ENCODE results near the gene FMNL3. TPM values are rescaled to one million over a fixed set of nuclear protein-coding genes. Genes with fewer than 3 reads are reported as not detected.
A peak's percentile ranks its signal among the peaks of the same experiment; 100 is the strongest.

Gene FMNL3
- total RNA-seq, 1 donor from 2014 or later = 39.1 TPM

GRCh38 chr12:49683599-49684309 is 23.5 kb downstream of the FMNL3 start:
- H3K4me1 Mint-ChIP-seq = peaks cover 25% of the 10 kb centered on the region
- H3K27me3 Mint-ChIP-seq = no peaks in the 10 kb centered on the region
- H3K4me3 Mint-ChIP-seq = no peak overlapping the region
- H3K9me3 Mint-ChIP-seq = no peaks in the 10 kb centered on the region
- peaks cover 4% of the 10 kb centered on the region for H3K36me3 Mint-ChIP-seq (ENCODE audit: low read depth)
- DNase-seq = no peak
- intact Hi-C loops (cut with micrococcal nuclease) = no loop called here
- H3K27ac Mint-ChIP-seq = no peak overlapping the region

GRCh38 chr12:49680075-49680474 is 27.1 kb downstream of the FMNL3 start:
- H3K36me3 Mint-ChIP-seq (ENCODE audit: low read depth) = peaks cover 2% of the 10 kb centered on the region
- H3K4me3 Mint-ChIP-seq = no peak overlapping the region

GRCh38 chr12:49678711-49679110 is 28.5 kb downstream of the FMNL3 start:
- Mint-ChIP-seq H3K27ac (no peak overlapping the region), H3K27me3 (no peaks in the 10 kb centered on the region), H3K9me3 (no peaks in the 10 kb centered on the region), H3K4me3 (no peak overlapping the region), H3K36me3 (ENCODE audit: low read depth) (peaks cover 4% of the 10 kb centered on the region), H3K4me1 (peaks cover 38% of the 10 kb centered on the region)
- intact Hi-C loops (cut with micrococcal nuclease) = no loop called here
- no peak for DNase-seq

More at GRCh38 chr12:49680075-49680474, 27.1 kb downstream of the FMNL3 start:
- no peak for DNase-seq
- intact Hi-C loops (cut with micrococcal nuclease) = no loop called here
- peaks cover 32% of the 10 kb centered on the region for H3K4me1 Mint-ChIP-seq
- H3K27me3 Mint-ChIP-seq = no peaks in the 10 kb centered on the region
- no peak overlapping the region for H3K27ac Mint-ChIP-seq
- no peaks in the 10 kb centered on the region for H3K9me3 Mint-ChIP-seq

GRCh38 chr12:49675137-49675536 is 32.1 kb downstream of the FMNL3 start:
- intact Hi-C loops (cut with micrococcal nuclease) = loop anchor here (2.0 kb wide), 1 partner anchor 14 kb away; no protein-coding TSS in a partner anchor
- peaks cover 64% of the 10 kb centered on the region for H3K4me1 Mint-ChIP-seq
- peak overlapping the region; percentile 1 for H3K27ac Mint-ChIP-seq
- H3K9me3 Mint-ChIP-seq = no peaks in the 10 kb centered on the region
- peaks cover 6% of the 10 kb centered on the region for H3K36me3 Mint-ChIP-seq (ENCODE audit: low read depth)
- no peak overlapping the region for H3K4me3 Mint-ChIP-seq
- no peak for DNase-seq
- H3K27me3 Mint-ChIP-seq = no peaks in the 10 kb centered on the region

GRCh38 chr12:49674318-49674981 is 32.8 kb downstream of the FMNL3 start:
- Mint-ChIP-seq H3K4me3 (peak overlapping the region; percentile 27), H3K36me3 (ENCODE audit: low read depth) (peaks cover 9% of the 10 kb centered on the region), H3K27ac (peak overlapping the region; percentile 91), H3K9me3 (no peaks in the 10 kb centered on the region), H3K27me3 (no peaks in the 10 kb centered on the region), H3K4me1 (peaks cover 69% of the 10 kb centered on the region)
- no peak for DNase-seq
- intact Hi-C loops (cut with micrococcal nuclease) = loop anchor here (2.0 kb wide), 1 partner anchor 14 kb away; no protein-coding TSS in a partner anchor

GRCh38 chr12:49673446-49674317 is 33.5 kb downstream of the FMNL3 start:
- Mint-ChIP-seq H3K9me3 (no peaks in the 10 kb centered on the region), H3K4me3 (peak overlapping the region; percentile 27), H3K27me3 (no peaks in the 10 kb centered on the region), H3K27ac (peak overlapping the region; percentile 91), H3K4me1 (peaks cover 69% of the 10 kb centered on the region), H3K36me3 (ENCODE audit: low read depth) (peaks cover 9% of the 10 kb centered on the region)
- peak; percentile 62 for DNase-seq
- intact Hi-C loops (cut with micrococcal nuclease) = loop anchor here (2.0 kb wide), 1 partner anchor 15 kb away; no protein-coding TSS in a partner anchor

- H3K9me3 Mint-ChIP-seq = no peaks in the 10 kb centered on the region
- H3K27ac Mint-ChIP-seq = peak overlapping the region; percentile 91
- H3K4me3 Mint-ChIP-seq = peak overlapping the region; percentile 60
- no peaks in the 10 kb centered on the region for H3K27me3 Mint-ChIP-seq
- intact Hi-C loops (cut with micrococcal nuclease) = no loop called here
- no peak for DNase-seq
- peaks cover 79% of the 10 kb centered on the region for H3K4me1 Mint-ChIP-seq
- peaks cover 17% of the 10 kb centered on the region for H3K36me3 Mint-ChIP-seq (ENCODE audit: low read depth)
Measured at GRCh38 chr12:49672301-49673217, 34.6 kb downstream of the FMNL3 start.

GRCh38 chr12:49671031-49671765 is 36.0 kb downstream of the FMNL3 start:
- Mint-ChIP-seq H3K36me3 (ENCODE audit: low read depth) (peaks cover 18% of the 10 kb centered on the region), H3K9me3 (no peaks in the 10 kb centered on the region), H3K4me1 (peaks cover 80% of the 10 kb centered on the region), H3K27ac (peak overlapping the region; percentile 91), H3K4me3 (peak overlapping the region; percentile 71), H3K27me3 (no peaks in the 10 kb centered on the region)
- peak; percentile 78 for DNase-seq
- intact Hi-C loops (cut with micrococcal nuclease) = loop anchor here (1.0 to 2.0 kb wide), 2 partner anchors 8 to 28 kb away; no protein-coding TSS in a partner anchor

GRCh38 chr12:49669796-49670195 is 37.4 kb downstream of the FMNL3 start:
- Mint-ChIP-seq H3K9me3 (no peaks in the 10 kb centered on the region), H3K27ac (peak overlapping the region; percentile 27), H3K4me1 (peaks cover 76% of the 10 kb centered on the region), H3K36me3 (ENCODE audit: low read depth) (peaks cover 24% of the 10 kb centered on the region), H3K27me3 (no peaks in the 10 kb centered on the region), H3K4me3 (no peak overlapping the region)
- DNase-seq = no peak
- intact Hi-C loops (cut with micrococcal nuclease) = loop anchor here (2.0 kb wide), 1 partner anchor 29 kb away; no protein-coding TSS in a partner anchor

GRCh38 chr12:49667325-49668090 is 39.7 kb downstream of the FMNL3 start:
- peaks cover 77% of the 10 kb centered on the region for H3K4me1 Mint-ChIP-seq
- no peak overlapping the region for H3K4me3 Mint-ChIP-seq
- H3K9me3 Mint-ChIP-seq = no peaks in the 10 kb centered on the region
- intact Hi-C loops (cut with micrococcal nuclease) = no loop called here
- DNase-seq = no peak
- H3K36me3 Mint-ChIP-seq (ENCODE audit: low read depth) = peaks cover 31% of the 10 kb centered on the region
- no peaks in the 10 kb centered on the region for H3K27me3 Mint-ChIP-seq
- peak overlapping the region; percentile 80 for H3K27ac Mint-ChIP-seq

GRCh38 chr12:49666176-49666575 is 41.0 kb downstream of the FMNL3 start:
- intact Hi-C loops (cut with micrococcal nuclease) = no loop called here
- Mint-ChIP-seq H3K4me3 (no peak overlapping the region), H3K9me3 (no peaks in the 10 kb centered on the region), H3K36me3 (ENCODE audit: low read depth) (peaks cover 44% of the 10 kb centered on the region), H3K27me3 (no peaks in the 10 kb centered on the region), H3K4me1 (peaks cover 77% of the 10 kb centered on the region), H3K27ac (no peak overlapping the region)
- no peak for DNase-seq

GRCh38 chr12:49665384-49665783 is 41.8 kb downstream of the FMNL3 start:
- DNase-seq = no peak
- Mint-ChIP-seq H3K36me3 (ENCODE audit: low read depth) (peaks cover 50% of the 10 kb centered on the region), H3K27me3 (no peaks in the 10 kb centered on the region), H3K9me3 (no peaks in the 10 kb centered on the region), H3K4me1 (peaks cover 76% of the 10 kb centered on the region), H3K27ac (peak overlapping the region; percentile 13), H3K4me3 (no peak overlapping the region)
- intact Hi-C loops (cut with micrococcal nuclease) = no loop called here
